Skeletal muscle satellite cell (primary cell): ENCODE data around the gene TNFAIP8.
"Not testable (repeated sequence)": the region's sequence is repeated elsewhere in the genome, so short reads cannot be mapped to it uniquely, and the experiment has no call there.

Experiments used
- H3K27me3 ChIP-seq: 2 replicates; pipeline ENCODE4 v1.7.0; 2013; ENCODE audit warnings: low read length; ENCODE audit not compliant: control insufficient read depth, insufficient read depth
- H3K36me3 ChIP-seq: 2 replicates; pipeline ENCODE4 v1.7.0; 2013; ENCODE audit warnings: mild to moderate bottlenecking, control low read depth, low read length; ENCODE audit not compliant: insufficient read depth
- H3K4me1 ChIP-seq: 2 replicates; pipeline ENCODE4 v1.7.0; 2013; ENCODE audit warnings: low read length; ENCODE audit not compliant: control insufficient read depth, insufficient read depth
- H3K4me2 ChIP-seq: 2 replicates; pipeline ENCODE4 v1.7.0; 2013; ENCODE audit warnings: mild to moderate bottlenecking, low read length
- H3K4me3 ChIP-seq: 2 replicates; pipeline ENCODE4 v1.7.0; 2013; ENCODE audit warnings: low read length
- H3K9ac ChIP-seq: 2 replicates; pipeline ENCODE4 v1.7.0; 2013; ENCODE audit warnings: mild to moderate bottlenecking, low read depth, low read length, moderate library complexity
- H3K9me3 ChIP-seq: replicated peaks from 2 replicates; pipeline ENCODE4 v1.7.0; 2013; ENCODE audit warnings: mild to moderate bottlenecking, control low read depth, low read length

Gene TNFAIP8

GRCh38 chr5:119418606-119419100, 62.8 kb downstream of the TNFAIP8 start:
- Histone ChIP-seq H3K4me1 (no peaks in the 10 kb centered on the region), H3K9me3 (no peaks in the 10 kb centered on the region), H3K9ac (no peak overlapping the region), H3K4me2 (no peak overlapping the region), H3K4me3 (no peak overlapping the region), H3K36me3 (no peaks in the 10 kb centered on the region), H3K27me3 (no peaks in the 10 kb centered on the region)

GRCh38 chr5:119420169-119420568, 64.3 kb downstream of the TNFAIP8 start:
- Histone ChIP-seq H3K4me3 (no peak overlapping the region), H3K9ac (no peak overlapping the region)

GRCh38 chr5:119426057-119426456, 70.2 kb downstream of the TNFAIP8 start:
- H3K27me3 ChIP-seq, result peaks cover 7% of the 10 kb centered on the region
- no peaks in the 10 kb centered on the region for H3K4me1 ChIP-seq
- no peaks in the 10 kb centered on the region for H3K9me3 ChIP-seq
- no peak overlapping the region for H3K9ac ChIP-seq
- no peak overlapping the region for H3K4me2 ChIP-seq
- no peak overlapping the region for H3K4me3 ChIP-seq
- no peaks in the 10 kb centered on the region for H3K36me3 ChIP-seq

More at GRCh38 chr5:119420169-119420568, 64.3 kb downstream of the TNFAIP8 start:
- Histone ChIP-seq H3K27me3 (peaks cover 3% of the 10 kb centered on the region), H3K4me1 (no peaks in the 10 kb centered on the region), H3K36me3 (no peaks in the 10 kb centered on the region), H3K4me2 (no peak overlapping the region), H3K9me3 (no peaks in the 10 kb centered on the region)

- Histone ChIP-seq H3K4me1 (no peaks in the 10 kb centered on the region), H3K27me3 (peaks cover 7% of the 10 kb centered on the region), H3K9me3 (no peaks in the 10 kb centered on the region), H3K9ac (no peak overlapping the region), H3K4me2 (no peak overlapping the region), H3K36me3 (no peaks in the 10 kb centered on the region), H3K4me3 (no peak overlapping the region)
These were observed 71.2 kb downstream of the TNFAIP8 start for GRCh38 chr5:119427060-119427459.

- H3K9ac ChIP-seq, H3K4me3 ChIP-seq, H3K36me3 ChIP-seq, H3K27me3 ChIP-seq, H3K4me2 ChIP-seq, H3K9me3 ChIP-seq, H3K4me1 ChIP-seq: not testable (repeated sequence)
These were observed 71.8 kb downstream of the TNFAIP8 start for GRCh38 chr5:119427596-119427995.

GRCh38 chr5:119428166-119428565, 72.3 kb downstream of the TNFAIP8 start:
- H3K4me2 ChIP-seq, H3K27me3 ChIP-seq, H3K4me3 ChIP-seq, H3K9me3 ChIP-seq, H3K36me3 ChIP-seq, H3K9ac ChIP-seq, H3K4me1 ChIP-seq: not testable (repeated sequence)

GRCh38 chr5:119428574-119428973, 72.8 kb downstream of the TNFAIP8 start:
- not testable (repeated sequence) for H3K27me3 ChIP-seq, H3K4me3 ChIP-seq, H3K9ac ChIP-seq, H3K4me2 ChIP-seq, H3K9me3 ChIP-seq, H3K4me1 ChIP-seq, H3K36me3 ChIP-seq

- H3K4me3 ChIP-seq, H3K4me1 ChIP-seq, H3K27me3 ChIP-seq, H3K9me3 ChIP-seq, H3K4me2 ChIP-seq, H3K9ac ChIP-seq, H3K36me3 ChIP-seq: not testable (repeated sequence)
These were observed 76.9 kb downstream of the TNFAIP8 start for GRCh38 chr5:119432674-119433237.

GRCh38 chr5:119435436-119436132, 79.8 kb downstream of the TNFAIP8 start:
- Histone ChIP-seq H3K9ac (no peak overlapping the region), H3K27me3 (peaks cover 17% of the 10 kb centered on the region), H3K4me3 (no peak overlapping the region)

GRCh38 chr5:119437785-119438586, 82.2 kb downstream of the TNFAIP8 start:
- H3K9me3 ChIP-seq, H3K9ac ChIP-seq, H3K4me2 ChIP-seq, H3K36me3 ChIP-seq, H3K4me3 ChIP-seq, H3K4me1 ChIP-seq: not testable (repeated sequence)
- H3K27me3 ChIP-seq, result peaks cover 17% of the 10 kb centered on the region

More at GRCh38 chr5:119435436-119436132, 79.8 kb downstream of the TNFAIP8 start:
- Histone ChIP-seq H3K4me1 (no peaks in the 10 kb centered on the region), H3K4me2 (no peak overlapping the region), H3K9me3 (no peaks in the 10 kb centered on the region), H3K36me3 (no peaks in the 10 kb centered on the region)

GRCh38 chr5:119438587-119438917, 82.7 kb downstream of the TNFAIP8 start:
- not testable (repeated sequence) for H3K4me2 ChIP-seq, H3K4me1 ChIP-seq, H3K9ac ChIP-seq, H3K9me3 ChIP-seq, H3K36me3 ChIP-seq, H3K4me3 ChIP-seq
- H3K27me3 ChIP-seq, result peaks cover 17% of the 10 kb centered on the region
